Peyer's patch (tissue), 4 donors: ENCODE results near the gene CAPN9.

Experiments
- POLR2A ChIP-seq, 2 donors: fragments of 450-650 bp; IDR thresholded peaks; one replicate each; pipeline ENCODE4 v1.5.1; 2017; ENCODE audit warnings: antibody characterized with exemption in 2 of 2, mild to moderate bottlenecking in 2 of 2, moderate library complexity in 2 of 2
- TF ChIP-seq, protein P1 (sequence below), 6 experiments: fragments of 450-650 bp in 4 of 6; fragments of 200-600 bp in 2 of 6; sonication (generic) in 1 of 6; IDR thresholded peaks; one replicate each; pipeline ENCODE4 v1.5.1; 2017 to 2019; ENCODE audit warnings: antibody characterized with exemption in 6 of 6, mild to moderate bottlenecking in 3 of 6, moderate library complexity in 1 of 6

DNA sequence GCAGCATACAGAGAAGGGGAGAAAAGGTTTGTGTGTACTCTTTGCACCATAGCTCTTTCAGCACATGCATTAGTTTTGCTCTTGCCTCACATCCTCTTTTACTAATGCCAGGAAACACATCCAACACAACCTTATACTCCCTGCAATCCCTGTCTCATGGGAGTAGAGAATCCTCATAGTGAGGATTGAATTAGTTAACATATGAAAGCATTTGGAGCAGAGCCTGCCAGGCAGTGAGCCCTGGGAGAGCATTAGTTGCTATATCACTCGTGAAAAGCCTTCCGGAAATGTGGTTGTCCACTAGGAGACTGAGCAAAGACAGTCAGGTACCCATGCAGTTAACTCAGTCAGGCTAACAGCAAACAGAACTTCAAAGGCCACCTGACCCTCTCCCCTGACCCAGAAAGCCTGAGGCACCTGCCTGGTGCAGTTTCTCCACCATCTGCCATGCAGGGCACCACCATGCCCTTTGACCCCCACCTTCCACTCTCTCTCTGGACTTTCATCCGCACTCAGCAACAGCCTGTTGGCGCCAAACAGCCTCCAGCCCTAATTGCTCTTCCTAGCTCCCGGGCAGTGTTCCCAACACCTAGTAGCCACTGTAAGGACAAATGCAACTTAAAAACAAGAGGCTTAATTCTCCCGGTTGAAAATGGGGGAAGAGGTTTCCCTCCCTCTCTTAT lies 18.3 kb upstream of the CAPN9 start:
- TF ChIP-seq, protein P1, sequence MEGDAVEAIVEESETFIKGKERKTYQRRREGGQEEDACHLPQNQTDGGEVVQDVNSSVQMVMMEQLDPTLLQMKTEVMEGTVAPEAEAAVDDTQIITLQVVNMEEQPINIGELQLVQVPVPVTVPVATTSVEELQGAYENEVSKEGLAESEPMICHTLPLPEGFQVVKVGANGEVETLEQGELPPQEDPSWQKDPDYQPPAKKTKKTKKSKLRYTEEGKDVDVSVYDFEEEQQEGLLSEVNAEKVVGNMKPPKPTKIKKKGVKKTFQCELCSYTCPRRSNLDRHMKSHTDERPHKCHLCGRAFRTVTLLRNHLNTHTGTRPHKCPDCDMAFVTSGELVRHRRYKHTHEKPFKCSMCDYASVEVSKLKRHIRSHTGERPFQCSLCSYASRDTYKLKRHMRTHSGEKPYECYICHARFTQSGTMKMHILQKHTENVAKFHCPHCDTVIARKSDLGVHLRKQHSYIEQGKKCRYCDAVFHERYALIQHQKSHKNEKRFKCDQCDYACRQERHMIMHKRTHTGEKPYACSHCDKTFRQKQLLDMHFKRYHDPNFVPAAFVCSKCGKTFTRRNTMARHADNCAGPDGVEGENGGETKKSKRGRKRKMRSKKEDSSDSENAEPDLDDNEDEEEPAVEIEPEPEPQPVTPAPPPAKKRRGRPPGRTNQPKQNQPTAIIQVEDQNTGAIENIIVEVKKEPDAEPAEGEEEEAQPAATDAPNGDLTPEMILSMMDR (IDR thresholded peaks at IDR 0.05) = no peak
- no peak for TF ChIP-seq POLR2A (IDR thresholded peaks at IDR 0.05)
